ENCODE results near the gene EML5. TPM values are rescaled to one million over a fixed set of nuclear protein-coding genes. Genes with fewer than 3 reads are reported as not detected.

The EML5 gene
- total RNA-seq, 2 donors from 2014 or later = 0.41 to 0.71 TPM

- DNase-seq (ENCODE audit: low spot score) = no peak
- Histone ChIP-seq H3K9me3 (no peaks in the 10 kb centered on the region), H3K4me1 (ENCODE audit: control insufficient read depth in 1 of 2, low read depth in 2 of 2) (peaks cover 7 to 22% of the 10 kb centered on the region in 2 donors), H3K27me3 (replicated peaks; ENCODE audit: insufficient read depth) (no peaks in the 10 kb centered on the region), H3K4me3 (peak within 1 kb of the TSS; percentile 98), H3K27ac (peak within 1 kb of the TSS; percentile 71 to 88), H3K36me3 (peaks cover 4% of the 10 kb centered on the region)
- peak; percentile 63 for ATAC-seq (ENCODE audit: insufficient number of reproducible peaks, low FRiP score, low read depth)
- TF ChIP-seq, protein P1, sequence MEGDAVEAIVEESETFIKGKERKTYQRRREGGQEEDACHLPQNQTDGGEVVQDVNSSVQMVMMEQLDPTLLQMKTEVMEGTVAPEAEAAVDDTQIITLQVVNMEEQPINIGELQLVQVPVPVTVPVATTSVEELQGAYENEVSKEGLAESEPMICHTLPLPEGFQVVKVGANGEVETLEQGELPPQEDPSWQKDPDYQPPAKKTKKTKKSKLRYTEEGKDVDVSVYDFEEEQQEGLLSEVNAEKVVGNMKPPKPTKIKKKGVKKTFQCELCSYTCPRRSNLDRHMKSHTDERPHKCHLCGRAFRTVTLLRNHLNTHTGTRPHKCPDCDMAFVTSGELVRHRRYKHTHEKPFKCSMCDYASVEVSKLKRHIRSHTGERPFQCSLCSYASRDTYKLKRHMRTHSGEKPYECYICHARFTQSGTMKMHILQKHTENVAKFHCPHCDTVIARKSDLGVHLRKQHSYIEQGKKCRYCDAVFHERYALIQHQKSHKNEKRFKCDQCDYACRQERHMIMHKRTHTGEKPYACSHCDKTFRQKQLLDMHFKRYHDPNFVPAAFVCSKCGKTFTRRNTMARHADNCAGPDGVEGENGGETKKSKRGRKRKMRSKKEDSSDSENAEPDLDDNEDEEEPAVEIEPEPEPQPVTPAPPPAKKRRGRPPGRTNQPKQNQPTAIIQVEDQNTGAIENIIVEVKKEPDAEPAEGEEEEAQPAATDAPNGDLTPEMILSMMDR (IDR thresholded peaks at IDR 0.05) = no peak
Observed at GRCh38 chr14:88562831-88563686, 229.7 kb downstream of the EML5 start, which contains the start of gene ZC3H14. Gene ZC3H14 (plus strand): TSS chr14:88563037. CDS start chr14:88563134, 97 bp downstream.

GRCh38 chr14:88562532-88562830, 230.3 kb downstream of the EML5 start:
- no peaks in the 10 kb centered on the region for H3K27me3 ChIP-seq (replicated peaks; ENCODE audit: insufficient read depth)
- no peak for ATAC-seq (ENCODE audit: insufficient number of reproducible peaks, low FRiP score, low read depth)
- no peaks in the 10 kb centered on the region for H3K36me3 ChIP-seq
- TF ChIP-seq, protein P1 (IDR thresholded peaks at IDR 0.05) = no peak
- no peak for DNase-seq (ENCODE audit: low spot score)
- peak overlapping the region; percentile 98 for H3K4me3 ChIP-seq
- H3K9me3 ChIP-seq = no peaks in the 10 kb centered on the region
- peaks cover 7 to 22% of the 10 kb centered on the region in 2 donors for H3K4me1 ChIP-seq (ENCODE audit: control insufficient read depth in 1 of 2, low read depth in 2 of 2)
- peak overlapping the region; percentile 71 to 88 for H3K27ac ChIP-seq

Other genes starting within 250 kb of the EML5 start
- gene PTPN21, start 237.9 kb downstream of the EML5 start, total RNA-seq = 10 to 100 TPM; 32.5 to 38.6 TPM
- gene ZC3H14, start 229.9 kb downstream of the EML5 start, total RNA-seq = 10 to 100 TPM; 47.7 to 82.9 TPM
- 10 to 100 TPM; 20.8 to 34.1 TPM for gene TTC8, start 31.7 kb upstream of the EML5 start, total RNA-seq

Measured in thoracic aorta (tissue), 2 donors.